IMR-90 (cell line): ENCODE measurements around the gene EREG. TPM values are rescaled to one million over a fixed set of nuclear protein-coding genes. Genes with fewer than 3 reads are reported as not detected.

Source experiments
- ATAC-seq: fragments of 200-7000 bp; cut with Tn5 transposase; 2 replicates; pipeline ENCODE4 v1.9.1; 2020; ENCODE audit warnings: low read depth, mild to moderate bottlenecking, moderate library complexity
- BruUV-seq: library from RNA; stranded (reverse); fragments of 400-500 nt; replicated peaks from 2 replicates; lab custom pipeline; 2021; lab: Mats Ljungman, UMichigan
- CTCF ChIA-PET: fragments of 300-600 bp; formaldehyde crosslinking; extraction: SDS; loops from one replicate; lab custom pipeline; 2021; ENCODE audit warnings: antibody characterized with exemption; lab: Yijun Ruan, JAX
- POLR2A ChIA-PET: fragments of 300-600 bp; sonication (Branson Sonifier 250); formaldehyde crosslinking; loops from one replicate; lab custom pipeline; 2022; ENCODE audit warnings: antibody characterized with exemption; ENCODE audit not compliant: unreplicated experiment; lab: Charles Lee
- DNase-seq: peaks from one replicate; pipeline ENCODE4 v3.0.0; 2013
- H2AFZ ChIP-seq: replicated peaks from 2 replicates; pipeline ENCODE3; 2013; ENCODE audit warnings: low read length, mild to moderate bottlenecking; ENCODE audit not compliant: poor library complexity
- H2AK5ac ChIP-seq: 2 replicates; pipeline ENCODE4 v1.6.1; 2013; ENCODE audit warnings: low read depth, low read length, inconsistent platforms
- H2AK9ac ChIP-seq: replicated peaks from 2 replicates; pipeline ENCODE3; 2013; ENCODE audit warnings: mild to moderate bottlenecking, low read depth, low read length, moderate library complexity; ENCODE audit not compliant: poor library complexity
- H2BK120ac ChIP-seq: 2 replicates; pipeline ENCODE4 v1.6.1; 2013; ENCODE audit warnings: low read depth, low read length, inconsistent platforms
- H2BK15ac ChIP-seq: 3 replicates; pipeline ENCODE4 v1.6.1; 2013; ENCODE audit warnings: low read depth, low read length, inconsistent platforms
- H2BK20ac ChIP-seq: 2 replicates; pipeline ENCODE4 v1.6.1; 2013; ENCODE audit warnings: low read depth, mild to moderate bottlenecking, inconsistent platforms, low read length, moderate library complexity
- H2BK5ac ChIP-seq: 2 replicates; pipeline ENCODE4 v1.6.1; 2013; ENCODE audit warnings: mild to moderate bottlenecking, low read depth, low read length, inconsistent platforms; ENCODE audit not compliant: poor library complexity, severe bottlenecking
- H3K14ac ChIP-seq: replicated peaks from 2 replicates; pipeline ENCODE4 v1.6.1; 2013; ENCODE audit warnings: low read depth, low read length, inconsistent platforms
- H3K18ac ChIP-seq: 2 replicates; pipeline ENCODE4 v1.6.1; 2013; ENCODE audit warnings: low read depth, low read length, control low read depth
- H3K23ac ChIP-seq: 2 replicates; pipeline ENCODE4 v1.6.1; 2013; ENCODE audit warnings: low read depth, low read length, inconsistent platforms
- H3K27ac ChIP-seq: 2 replicates; pipeline ENCODE4 v1.5.1; 2013; ENCODE audit warnings: mild to moderate bottlenecking, control low read depth, low read length; ENCODE audit not compliant: insufficient read depth
- H3K27me3 ChIP-seq: 2 replicates; pipeline ENCODE4 v1.6.1; 2013; ENCODE audit warnings: low read length; ENCODE audit not compliant: control insufficient read depth, insufficient read depth
- H3K36me3 ChIP-seq: 2 replicates; pipeline ENCODE4 v1.6.1; 2013; ENCODE audit warnings: low read length, mixed read lengths; ENCODE audit not compliant: control insufficient read depth, insufficient read depth
- H3K4ac ChIP-seq: 2 replicates; pipeline ENCODE4 v1.6.1; 2013; ENCODE audit warnings: low read depth, low read length, inconsistent platforms
- H3K4me1 ChIP-seq: 2 replicates; pipeline ENCODE4 v1.6.1; 2013; ENCODE audit warnings: low read length, mixed read lengths; ENCODE audit not compliant: control insufficient read depth, insufficient read depth
- H3K4me2 ChIP-seq: 2 replicates; pipeline ENCODE4 v1.6.1; 2013; ENCODE audit warnings: low read depth, mild to moderate bottlenecking, control low read depth, low read length, moderate library complexity
- H3K4me3 ChIP-seq: 2 replicates; pipeline ENCODE4 v1.5.1; 2013; ENCODE audit warnings: low read depth, mild to moderate bottlenecking, control low read depth, low read length, moderate library complexity; ENCODE audit not compliant: insufficient read depth
- H3K56ac ChIP-seq: 2 replicates; pipeline ENCODE4 v1.6.1; 2013; ENCODE audit warnings: low read length, inconsistent platforms; ENCODE audit not compliant: insufficient read depth; ENCODE audit errors: extremely low read depth
- H3K79me1 ChIP-seq, 2 experiments: 2 replicates each; pipeline ENCODE4 v1.6.1; 2013; ENCODE audit warnings: low read length in 2 of 2, inconsistent platforms in 1 of 2, low read depth in 1 of 2
- H3K9ac ChIP-seq: 2 replicates; pipeline ENCODE4 v1.6.1; 2013; ENCODE audit warnings: low read depth, low read length, control low read depth
- H3K9me1 ChIP-seq: 2 replicates; pipeline ENCODE4 v1.6.1; 2013; ENCODE audit warnings: low read length, inconsistent platforms; ENCODE audit not compliant: insufficient read depth
- H3K9me3 ChIP-seq: 2 replicates; pipeline ENCODE4 v1.6.1; 2013; ENCODE audit warnings: low read length; ENCODE audit not compliant: control insufficient read depth, insufficient read depth
- H4K20me1 ChIP-seq: 2 replicates; pipeline ENCODE4 v1.6.1; 2013; ENCODE audit warnings: low read length, inconsistent platforms; ENCODE audit not compliant: insufficient read depth
- H4K5ac ChIP-seq: 2 replicates; pipeline ENCODE4 v1.6.1; 2013; ENCODE audit warnings: mild to moderate bottlenecking, low read depth, low read length, control low read depth
- H4K8ac ChIP-seq, 2 experiments: 2 replicates each; pipeline ENCODE4 v1.6.1; 2013; ENCODE audit warnings: low read depth in 2 of 2, low read length in 2 of 2, control low read depth in 1 of 2, inconsistent platforms in 1 of 2
- H4K91ac ChIP-seq: 2 replicates; pipeline ENCODE4 v1.6.1; 2013; ENCODE audit warnings: low read depth, low read length, inconsistent platforms; ENCODE audit not compliant: insufficient read depth
- BHLHE40 ChIP-seq: fragments of 150-350 bp; IDR thresholded peaks from 2 replicates; pipeline ENCODE4 v1.6.1; 2016; ENCODE audit warnings: mild to moderate bottlenecking, low read depth, low read length
- CEBPB ChIP-seq: IDR thresholded peaks from 2 replicates; pipeline ENCODE4 v1.6.1; 2012; ENCODE audit warnings: low read depth, low read length, improper control_type of control experiment
- CHD1 ChIP-seq: IDR thresholded peaks from 2 replicates; pipeline ENCODE4 v1.6.1; 2012; ENCODE audit warnings: low read depth, low read length, improper control_type of control experiment
- CTCF ChIP-seq: conservative IDR thresholded peaks from 2 replicates; pipeline ENCODE4 v1.5.1; 2012; ENCODE audit warnings: mild to moderate bottlenecking, low read depth, low read length, improper control_type of control experiment
- MAFK ChIP-seq: IDR thresholded peaks from 2 replicates; pipeline ENCODE4 v1.6.1; 2012; ENCODE audit warnings: low read depth, low read length, improper control_type of control experiment
- MAZ ChIP-seq: IDR thresholded peaks from 2 replicates; pipeline ENCODE4 v1.6.1; 2012; ENCODE audit warnings: low read depth, mild to moderate bottlenecking, low read length, improper control_type of control experiment, moderate library complexity, borderline replicate concordance
- MXI1 ChIP-seq: IDR thresholded peaks from 2 replicates; pipeline ENCODE4 v1.6.1; 2012; ENCODE audit warnings: low read depth, mild to moderate bottlenecking, low read length, moderate library complexity, borderline replicate concordance
- NFE2L2 ChIP-seq: fragments of 150-350 bp; IDR thresholded peaks from 2 replicates; pipeline ENCODE4 v1.6.1; 2016; ENCODE audit warnings: low read depth, mild to moderate bottlenecking, low read length
- RAD21 ChIP-seq: IDR thresholded peaks from 2 replicates; pipeline ENCODE4 v1.6.1; 2012; ENCODE audit warnings: low read length, improper control_type of control experiment
- RCOR1 ChIP-seq: IDR thresholded peaks from 2 replicates; pipeline ENCODE4 v1.6.1; 2012; ENCODE audit warnings: mild to moderate bottlenecking, low read length, improper control_type of control experiment; ENCODE audit not compliant: insufficient replicate concordance
- RFX5 ChIP-seq: IDR thresholded peaks from 2 replicates; pipeline ENCODE4 v1.8.0; 2012; ENCODE audit warnings: low read depth, mild to moderate bottlenecking, low read length, moderate library complexity
- SMC3 ChIP-seq: fragments of 150-350 bp; IDR thresholded peaks from 2 replicates; pipeline ENCODE4 v1.6.1; 2016; ENCODE audit warnings: low read depth, mild to moderate bottlenecking, antibody characterized with exemption, low read length, moderate library complexity
- dilution Hi-C: fragments of 300-500 bp; cut with HindIII; formaldehyde crosslinking; loops from one replicate; pipeline ENCODE4 v1.14.3; 2018; ENCODE audit warnings: low sequenced_read_pairs; ENCODE audit not compliant: unreplicated experiment
- in situ Hi-C: fragments of 300-500 bp; cut with MboI; formaldehyde crosslinking; loops from 3 replicates; pipeline ENCODE4 v1.14.3; 2019; ENCODE audit warnings: low sequenced_read_pairs, inconsistent platforms, mixed read lengths
- intact Hi-C: fragments of 100-400 bp; cut with micrococcal nuclease; formaldehyde crosslinking; loops from 2 replicates; pipeline ENCODE4 v1.10.0; 2022
- polyA plus RNA-seq, 3 experiments: library from polyadenylated mRNA; depleted of rRNA; stranded (reverse); fragments of >200 nt; gene quantifications; 2 replicates each; pipeline ENCODE4 v1.2.3, GENCODE V29; 2012; ENCODE audit warnings: low replicate concordance in 1 of 3
- total RNA-seq: library from RNA; depleted of rRNA; stranded (reverse); fragments of >200 nt; gene quantifications from 2 replicates; pipeline ENCODE4 v1.2.3, GENCODE V29; 2012
- TF ChIP-seq, protein P1 (sequence below): fragments of 150-350 bp; IDR thresholded peaks from 2 replicates; pipeline ENCODE4 v1.6.1; 2016; ENCODE audit warnings: low read depth, mild to moderate bottlenecking, low read length, moderate library complexity, borderline replicate concordance
- TF ChIP-seq, protein P2 (sequence below): fragments of 150-350 bp; IDR thresholded peaks from 2 replicates; pipeline ENCODE4 v1.6.1; 2017; ENCODE audit warnings: mild to moderate bottlenecking, antibody characterized with exemption, low read length, low read depth

Gene EREG
- total and polyA plus RNA-seq, 2 of the 4 experiments (the other 2 are of a cell fraction) = 0.26 to 0.36 TPM

- no peak for ATAC-seq
- no peak overlapping the region for H3K4ac ChIP-seq
- in situ Hi-C loops = loop anchor here (10.0 to 25.0 kb wide), 2 partner anchors 483 to 1155 kb away; no protein-coding TSS in a partner anchor
- no peak overlapping the region for H3K18ac ChIP-seq
- no peak overlapping the region for H2AK5ac ChIP-seq
- CTCF ChIA-PET = no interaction called here
- no peak overlapping the region for H2BK20ac ChIP-seq
- no peaks in the 10 kb centered on the region for H3K27me3 ChIP-seq
- no peak overlapping the region for H4K91ac ChIP-seq
- H3K9ac ChIP-seq = no peak overlapping the region
- no peaks in the 10 kb centered on the region for H3K4me1 ChIP-seq
- intact Hi-C loops = no loop called here
- H3K23ac ChIP-seq = no peak overlapping the region
- BruUV-seq = no TSS peak
- H3K9me1 ChIP-seq = no peaks in the 10 kb centered on the region; the same call in 1 of the 2 replicates
- no peak overlapping the region for H3K56ac ChIP-seq
- no peak overlapping the region for H3K4me2 ChIP-seq
- H4K8ac ChIP-seq = no peak overlapping the region
- H3K36me3 ChIP-seq = no peaks in the 10 kb centered on the region
- H2AFZ ChIP-seq = no peak overlapping the region
- POLR2A ChIA-PET = no interaction called here
- DNase-seq = no peak
- H3K9me3 ChIP-seq = no peaks in the 10 kb centered on the region
- H2BK120ac ChIP-seq = no peak overlapping the region
- dilution Hi-C loops = no loop called here
- H3K4me3 ChIP-seq = no peak overlapping the region
- H2AK9ac ChIP-seq = no peak overlapping the region
- no peaks in the 10 kb centered on the region for H3K79me1 ChIP-seq
- TF ChIP-seq CHD1 (no peak), RCOR1 (no peak), RFX5 (no peak), MAFK (no peak), MAZ (no peak), CTCF (no peak), RAD21 (no peak), BHLHE40 (no peak), NFE2L2 (no peak), CEBPB (no peak), SMC3 (no peak), MXI1 (no peak)
- TF ChIP-seq, protein P1, sequence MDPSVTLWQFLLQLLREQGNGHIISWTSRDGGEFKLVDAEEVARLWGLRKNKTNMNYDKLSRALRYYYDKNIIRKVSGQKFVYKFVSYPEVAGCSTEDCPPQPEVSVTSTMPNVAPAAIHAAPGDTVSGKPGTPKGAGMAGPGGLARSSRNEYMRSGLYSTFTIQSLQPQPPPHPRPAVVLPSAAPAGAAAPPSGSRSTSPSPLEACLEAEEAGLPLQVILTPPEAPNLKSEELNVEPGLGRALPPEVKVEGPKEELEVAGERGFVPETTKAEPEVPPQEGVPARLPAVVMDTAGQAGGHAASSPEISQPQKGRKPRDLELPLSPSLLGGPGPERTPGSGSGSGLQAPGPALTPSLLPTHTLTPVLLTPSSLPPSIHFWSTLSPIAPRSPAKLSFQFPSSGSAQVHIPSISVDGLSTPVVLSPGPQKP = no peak
- TF ChIP-seq, protein P2, sequence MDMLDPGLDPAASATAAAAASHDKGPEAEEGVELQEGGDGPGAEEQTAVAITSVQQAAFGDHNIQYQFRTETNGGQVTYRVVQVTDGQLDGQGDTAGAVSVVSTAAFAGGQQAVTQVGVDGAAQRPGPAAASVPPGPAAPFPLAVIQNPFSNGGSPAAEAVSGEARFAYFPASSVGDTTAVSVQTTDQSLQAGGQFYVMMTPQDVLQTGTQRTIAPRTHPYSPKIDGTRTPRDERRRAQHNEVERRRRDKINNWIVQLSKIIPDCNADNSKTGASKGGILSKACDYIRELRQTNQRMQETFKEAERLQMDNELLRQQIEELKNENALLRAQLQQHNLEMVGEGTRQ = no peak
- H4K5ac ChIP-seq = no peak overlapping the region
- H2BK5ac ChIP-seq = no peak overlapping the region
- H3K27ac ChIP-seq = no peak overlapping the region
- no peaks in the 10 kb centered on the region for H4K20me1 ChIP-seq
- no peak overlapping the region for H2BK15ac ChIP-seq
- no peak overlapping the region for H3K14ac ChIP-seq
Measured at GRCh38 chr4:74331944-74332343, 33.0 kb upstream of the EREG start.
